Measurements from ENCODE around the gene TMEM266.

DNA sequence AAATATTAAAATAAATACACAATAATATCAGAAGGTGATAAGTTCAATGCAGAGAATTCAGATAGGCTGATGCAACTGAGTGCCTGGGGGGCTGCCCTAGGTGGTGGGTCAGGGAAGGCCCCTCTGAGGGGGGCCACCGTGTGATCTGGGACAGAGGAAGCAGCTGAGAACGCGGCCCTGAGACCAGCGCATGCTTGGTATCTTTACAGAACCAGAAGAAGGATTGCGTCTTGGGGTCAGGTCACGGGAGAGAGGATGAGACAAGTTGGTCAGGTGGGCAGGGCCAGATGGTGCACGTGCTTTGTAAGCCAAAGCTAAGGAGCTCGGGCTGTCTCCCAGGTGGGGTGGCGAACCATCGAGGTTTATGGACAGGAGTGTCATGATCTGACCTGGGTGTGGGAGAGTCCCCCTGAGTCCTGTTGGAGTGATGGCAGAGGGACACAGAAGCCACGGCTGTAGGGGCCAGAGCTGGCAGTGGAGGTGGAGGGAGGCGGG lies 130.3 kb downstream of the TMEM266 start:
- TF ChIP-seq, protein P1, sequence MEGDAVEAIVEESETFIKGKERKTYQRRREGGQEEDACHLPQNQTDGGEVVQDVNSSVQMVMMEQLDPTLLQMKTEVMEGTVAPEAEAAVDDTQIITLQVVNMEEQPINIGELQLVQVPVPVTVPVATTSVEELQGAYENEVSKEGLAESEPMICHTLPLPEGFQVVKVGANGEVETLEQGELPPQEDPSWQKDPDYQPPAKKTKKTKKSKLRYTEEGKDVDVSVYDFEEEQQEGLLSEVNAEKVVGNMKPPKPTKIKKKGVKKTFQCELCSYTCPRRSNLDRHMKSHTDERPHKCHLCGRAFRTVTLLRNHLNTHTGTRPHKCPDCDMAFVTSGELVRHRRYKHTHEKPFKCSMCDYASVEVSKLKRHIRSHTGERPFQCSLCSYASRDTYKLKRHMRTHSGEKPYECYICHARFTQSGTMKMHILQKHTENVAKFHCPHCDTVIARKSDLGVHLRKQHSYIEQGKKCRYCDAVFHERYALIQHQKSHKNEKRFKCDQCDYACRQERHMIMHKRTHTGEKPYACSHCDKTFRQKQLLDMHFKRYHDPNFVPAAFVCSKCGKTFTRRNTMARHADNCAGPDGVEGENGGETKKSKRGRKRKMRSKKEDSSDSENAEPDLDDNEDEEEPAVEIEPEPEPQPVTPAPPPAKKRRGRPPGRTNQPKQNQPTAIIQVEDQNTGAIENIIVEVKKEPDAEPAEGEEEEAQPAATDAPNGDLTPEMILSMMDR (IDR thresholded peaks at IDR 0.05 in 8 of 11, conservative IDR thresholded peaks at IDR 0.05 in 3 of 11): no peak
- TF ChIP-seq POLR2AphosphoS5 (IDR thresholded peaks at IDR 0.05) (no peak), POLR2A (IDR thresholded peaks at IDR 0.05) (no peak)

Measured in spleen (tissue), 7 donors.